Stimulated activated CD8-positive, alpha-beta memory T cell treated with anti-CD3 and anti-CD28 coated beads, Interleukin-12 subunit alpha, Interleukin-12 subunit beta, amount 100 ng/mL, for 1 hour (primary cell): ENCODE data around the gene ZKSCAN7.
"Not testable (repeated sequence)": the region's sequence is repeated elsewhere in the genome, so short reads cannot be mapped to it uniquely, and the experiment has no call there.

Experiments
- DNase-seq: peaks from one replicate; pipeline ENCODE4 v3.0.0-alpha.2; 2020; ENCODE audit warnings: low read depth

Gene ZKSCAN7

DNA sequence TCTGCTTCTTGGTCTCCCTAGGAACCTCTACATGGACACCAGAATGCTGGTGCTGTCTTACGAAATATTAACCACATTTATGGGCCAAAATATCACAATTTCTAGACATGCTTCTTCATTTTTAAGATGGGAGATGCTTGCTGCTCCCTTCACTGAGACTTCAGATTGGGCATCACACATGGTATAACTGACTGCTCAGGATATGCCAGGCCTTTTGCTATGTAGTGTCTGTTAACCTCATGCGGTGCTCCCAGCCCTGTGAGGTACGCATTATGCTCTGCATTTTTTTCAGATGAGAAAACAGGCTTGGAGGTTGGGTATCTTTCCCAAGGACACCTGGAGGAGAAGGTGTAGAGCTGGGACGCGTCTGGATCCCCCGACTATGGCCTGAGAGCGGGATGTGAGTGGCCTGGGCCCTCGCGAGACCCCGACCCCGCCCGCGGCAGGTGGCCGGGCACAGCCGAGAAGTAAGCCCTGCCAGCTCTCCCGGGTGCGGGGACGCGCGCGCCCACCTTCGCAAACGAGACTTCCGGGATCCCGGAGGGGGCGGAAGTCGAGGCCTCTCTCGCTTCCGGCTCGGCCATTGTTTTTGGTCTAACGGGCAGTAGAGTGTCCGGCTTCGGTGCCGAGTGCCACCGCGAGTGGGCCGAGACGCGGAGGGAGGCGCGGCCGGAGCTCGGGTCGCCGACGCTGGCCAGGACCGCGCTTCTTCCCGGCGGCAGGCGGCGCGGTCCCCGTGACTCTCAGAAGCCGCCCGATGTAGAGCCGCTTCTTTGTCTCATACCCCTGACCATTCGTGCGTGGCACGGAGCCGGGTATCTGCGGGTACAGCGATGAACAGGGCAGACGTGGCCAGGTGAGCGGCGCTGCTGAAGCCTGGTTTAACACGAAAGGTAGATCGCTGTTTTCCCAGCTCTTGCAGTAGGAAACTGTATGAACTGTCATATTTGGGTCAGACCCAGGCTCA, at the start of gene ZKSCAN7:
Gene ZKSCAN7, plus strand, starts transcription at position 568 of the 967 bp plus-strand sequence. CDS start 1,855 bp downstream, outside the sequence.
- DNase-seq, result peak; percentile 28

GRCh38 chr3:44506556-44506955, 48.4 kb upstream of the ZKSCAN7 start:
- no peak for DNase-seq

GRCh38 chr3:44506961-44507360, 48.0 kb upstream of the ZKSCAN7 start:
- no peak for DNase-seq

GRCh38 chr3:44509393-44509921, 45.5 kb upstream of the ZKSCAN7 start:
- DNase-seq, result no peak

- DNase-seq, result no peak
Measured at GRCh38 chr3:44510000-44510368, 45.0 kb upstream of the ZKSCAN7 start.

- no peak for DNase-seq
Measured at GRCh38 chr3:44511238-44511566, 43.8 kb upstream of the ZKSCAN7 start.

GRCh38 chr3:44513513-44513912, 41.5 kb upstream of the ZKSCAN7 start:
- DNase-seq, result no peak

- DNase-seq, result no peak
Measured at GRCh38 chr3:44516230-44516629, 38.8 kb upstream of the ZKSCAN7 start.

GRCh38 chr3:44518782-44519156, 36.2 kb upstream of the ZKSCAN7 start:
- DNase-seq, result no peak

GRCh38 chr3:44521721-44522120, 33.3 kb upstream of the ZKSCAN7 start:
- no peak for DNase-seq

GRCh38 chr3:44522494-44522933, 32.5 kb upstream of the ZKSCAN7 start:
- no peak for DNase-seq

DNA sequence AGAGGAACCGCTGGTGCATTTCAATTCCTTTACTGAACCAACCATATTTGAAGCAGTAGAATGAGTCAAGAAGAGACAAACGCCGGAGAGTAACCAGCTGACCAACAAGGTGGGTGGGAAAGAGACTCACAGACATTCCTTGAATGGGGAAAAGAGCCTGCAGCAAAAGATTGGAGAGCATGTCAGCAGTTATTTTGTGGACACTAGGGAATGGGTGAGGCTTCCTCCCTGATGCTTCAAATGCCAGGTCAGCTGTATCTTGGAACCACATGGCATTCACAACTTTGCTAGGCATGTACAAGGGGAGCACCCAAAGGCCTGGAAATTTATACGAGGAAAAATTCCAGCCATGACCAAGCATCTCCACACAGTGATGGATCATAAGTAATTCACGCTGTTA, 29.9 kb upstream of the ZKSCAN7 start:
- DNase-seq, result no peak

DNA sequence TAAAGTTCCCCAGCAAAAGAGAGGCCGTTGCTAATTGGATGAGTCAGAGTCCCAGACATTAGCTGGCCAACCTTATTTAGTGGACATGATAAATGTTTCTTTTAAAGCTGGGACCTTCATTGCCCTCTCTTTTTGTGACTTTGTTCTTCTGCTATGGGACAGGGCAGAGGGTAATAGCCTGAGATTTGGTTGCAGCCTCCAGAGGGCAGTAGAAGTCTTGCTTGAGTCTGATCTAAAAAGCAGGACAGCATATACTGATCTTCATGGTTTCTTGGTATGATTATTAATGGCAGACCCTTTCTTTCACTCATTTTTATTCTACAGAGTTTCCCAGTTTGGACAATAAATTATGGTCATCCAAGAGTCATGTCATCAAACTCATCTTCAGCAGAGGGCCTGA, 25.1 kb upstream of the ZKSCAN7 start:
- DNase-seq, result no peak

- no peak for DNase-seq
Measured at GRCh38 chr3:44530911-44531310, 24.1 kb upstream of the ZKSCAN7 start.

DNA sequence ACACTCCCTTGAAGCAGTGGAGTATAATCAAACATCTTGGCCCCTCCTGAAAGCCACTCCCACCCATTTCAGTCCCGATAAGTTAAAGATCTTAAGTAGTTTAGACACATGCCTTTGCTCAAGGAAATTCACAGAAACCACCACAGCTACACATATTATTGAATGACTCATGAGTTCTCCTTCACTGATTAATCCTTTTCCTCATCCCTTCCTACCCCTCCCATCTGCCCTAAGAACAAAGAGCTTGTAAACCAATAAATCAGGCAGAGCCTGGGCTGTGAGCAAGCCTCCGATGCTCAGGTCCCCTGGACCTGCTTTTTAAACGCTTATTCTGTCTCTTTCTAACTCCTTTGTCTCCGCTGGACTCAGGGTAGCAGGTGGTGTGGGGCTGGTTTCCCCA, 20.3 kb upstream of the ZKSCAN7 start:
- DNase-seq, result not testable (repeated sequence)

DNA sequence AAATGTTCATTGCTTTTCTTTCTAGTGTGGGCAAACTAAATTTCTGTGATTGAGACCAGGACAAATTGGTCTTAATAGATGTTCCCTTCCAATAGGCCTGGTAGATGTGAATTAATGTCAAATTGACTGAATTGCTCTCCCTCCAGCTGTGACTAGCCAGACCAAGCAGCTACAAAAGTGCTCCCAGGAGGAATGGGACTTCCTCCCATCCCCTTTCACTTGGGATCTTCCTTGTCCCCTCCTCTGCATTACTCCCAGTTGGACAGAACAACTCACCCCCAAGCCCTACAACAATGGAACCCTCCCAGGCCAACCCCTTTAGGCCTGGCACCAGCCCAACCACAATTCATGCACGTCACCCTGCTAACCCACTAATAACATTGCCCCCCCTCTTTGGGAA, 19.6 kb upstream of the ZKSCAN7 start:
- no peak for DNase-seq

DNA sequence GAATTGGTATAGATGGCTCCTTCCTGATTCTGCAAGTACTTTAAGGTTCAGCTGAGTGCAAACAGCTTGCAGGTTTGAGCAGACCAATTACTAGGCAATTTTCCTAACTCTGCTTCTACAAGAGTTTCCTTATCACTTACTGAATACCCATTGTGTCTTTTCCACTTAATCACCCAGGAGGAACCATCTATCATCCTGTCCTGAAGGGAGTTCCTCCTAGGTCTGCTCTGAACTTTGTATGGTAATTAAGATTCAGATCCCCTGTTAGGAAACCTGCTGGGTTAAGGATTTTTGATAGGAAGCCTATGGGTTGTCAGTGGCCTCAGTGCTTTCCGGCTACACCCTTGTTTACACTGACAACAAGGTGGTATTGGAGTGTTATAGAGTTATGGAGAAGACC, 10.2 kb upstream of the ZKSCAN7 start:
- DNase-seq, result not testable (repeated sequence)

- no peak for DNase-seq
Measured at GRCh38 chr3:44555723-44556122, 730 bp downstream of the ZKSCAN7 start.

DNA sequence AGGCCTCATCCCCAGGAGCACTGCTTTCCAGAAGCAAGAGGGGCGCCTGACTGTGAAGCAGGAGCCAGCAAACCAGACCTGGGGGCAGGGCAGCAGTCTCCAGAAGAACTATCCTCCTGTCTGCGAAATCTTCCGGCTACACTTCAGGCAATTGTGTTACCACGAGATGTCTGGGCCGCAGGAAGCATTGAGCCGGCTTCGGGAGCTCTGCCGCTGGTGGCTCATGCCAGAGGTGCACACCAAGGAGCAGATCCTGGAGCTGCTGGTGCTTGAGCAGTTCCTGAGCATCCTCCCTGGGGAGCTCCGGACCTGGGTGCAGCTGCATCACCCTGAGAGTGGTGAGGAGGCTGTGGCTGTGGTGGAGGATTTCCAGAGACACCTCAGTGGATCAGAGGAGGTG, 2.1 kb downstream of the ZKSCAN7 start:
- DNase-seq, result no peak

GRCh38 chr3:44561076-44561475, 6.1 kb downstream of the ZKSCAN7 start:
- DNase-seq, result no peak

- no peak for DNase-seq
Measured at GRCh38 chr3:44562147-44562546, 7.2 kb downstream of the ZKSCAN7 start.

GRCh38 chr3:44568561-44568960, 13.6 kb downstream of the ZKSCAN7 start:
- DNase-seq, result no peak

DNA sequence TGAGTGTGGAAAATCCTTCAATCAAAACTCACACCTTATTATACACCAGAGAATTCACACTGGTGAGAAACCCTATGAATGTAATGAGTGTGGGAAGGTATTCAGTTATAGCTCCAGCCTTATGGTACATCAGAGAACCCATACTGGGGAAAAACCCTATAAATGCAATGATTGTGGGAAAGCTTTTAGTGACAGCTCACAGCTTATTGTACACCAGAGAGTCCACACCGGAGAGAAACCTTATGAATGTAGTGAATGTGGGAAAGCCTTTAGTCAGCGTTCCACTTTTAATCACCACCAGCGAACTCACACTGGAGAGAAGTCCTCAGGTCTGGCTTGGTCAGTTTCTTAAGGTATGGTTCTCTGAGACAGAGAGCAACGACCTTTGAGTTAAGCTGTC, 16.0 kb downstream of the ZKSCAN7 start:
- no peak for DNase-seq

DNA sequence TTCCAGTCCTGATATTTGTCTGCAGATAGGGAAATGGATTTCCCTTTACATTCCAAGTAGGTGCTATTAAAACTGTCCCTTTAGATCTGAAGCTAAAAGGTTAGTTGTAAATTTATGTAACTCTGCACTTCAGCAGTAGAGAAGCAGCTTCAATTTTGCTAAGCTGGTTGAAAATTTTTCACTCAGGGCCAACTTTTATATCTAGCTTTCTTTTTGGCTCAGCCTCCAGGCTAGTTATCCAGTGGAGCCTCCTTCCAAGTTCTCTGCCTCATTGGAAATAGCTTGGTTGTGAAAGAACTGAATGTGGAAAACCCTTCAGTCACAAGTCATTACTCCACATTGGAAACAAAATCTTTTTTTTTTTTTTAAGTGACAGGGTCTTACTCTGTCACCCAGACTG, 21.6 kb downstream of the ZKSCAN7 start:
- DNase-seq, result no peak
